ENCODE measurements around the gene ACSL3.

DNA sequence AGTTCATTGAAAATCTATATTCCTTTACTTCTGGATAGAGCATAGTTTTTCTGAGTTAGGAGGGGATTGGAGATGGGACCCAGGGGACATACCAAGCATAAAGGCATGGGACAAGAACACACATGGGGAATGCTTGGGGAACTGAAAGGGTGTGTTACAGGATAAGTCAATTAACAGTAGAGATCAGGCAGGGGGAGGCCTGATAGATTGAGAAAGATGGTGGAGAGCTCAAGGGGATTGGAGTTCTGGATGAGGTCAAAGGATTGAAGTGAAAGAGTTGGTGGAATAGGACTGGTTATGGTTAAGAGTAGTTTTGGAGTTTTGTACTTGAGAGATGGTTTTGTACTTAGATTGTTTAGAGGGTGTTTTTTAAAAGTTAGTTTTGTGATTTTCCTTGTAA, 16.1 kb downstream of the ACSL3 start:
- TF ChIP-seq TOX (CRISPR knock-in tag; IDR thresholded peaks at IDR 0.05; ENCODE audit: borderline replicate concordance) = no peak
- no peak for TF ChIP-seq ZFP30 (CRISPR knock-in tag; IDR thresholded peaks at IDR 0.05)
- no peak for TF ChIP-seq ZFP3 (CRISPR knock-in tag; IDR thresholded peaks at IDR 0.05)
- TF ChIP-seq ZNF8 (CRISPR knock-in tag; IDR thresholded peaks at IDR 0.05) = no peak
- TF ChIP-seq, protein P1, sequence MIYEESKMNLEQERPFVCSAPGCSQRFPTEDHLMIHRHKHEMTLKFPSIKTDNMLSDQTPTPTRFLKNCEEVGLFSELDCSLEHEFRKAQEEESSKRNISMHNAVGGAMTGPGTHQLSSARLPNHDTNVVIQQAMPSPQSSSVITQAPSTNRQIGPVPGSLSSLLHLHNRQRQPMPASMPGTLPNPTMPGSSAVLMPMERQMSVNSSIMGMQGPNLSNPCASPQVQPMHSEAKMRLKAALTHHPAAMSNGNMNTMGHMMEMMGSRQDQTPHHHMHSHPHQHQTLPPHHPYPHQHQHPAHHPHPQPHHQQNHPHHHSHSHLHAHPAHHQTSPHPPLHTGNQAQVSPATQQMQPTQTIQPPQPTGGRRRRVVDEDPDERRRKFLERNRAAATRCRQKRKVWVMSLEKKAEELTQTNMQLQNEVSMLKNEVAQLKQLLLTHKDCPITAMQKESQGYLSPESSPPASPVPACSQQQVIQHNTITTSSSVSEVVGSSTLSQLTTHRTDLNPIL (CRISPR knock-in tag; IDR thresholded peaks at IDR 0.05; ENCODE audit: low read depth) = no peak
- TF ChIP-seq RARB (CRISPR knock-in tag; IDR thresholded peaks at IDR 0.05) = no peak
- no peak for TF ChIP-seq ISL1 (CRISPR knock-in tag; IDR thresholded peaks at IDR 0.05)
- no peak for TF ChIP-seq CSDC2 (CRISPR knock-in tag; IDR thresholded peaks at IDR 0.05)
- TF ChIP-seq, protein P2, sequence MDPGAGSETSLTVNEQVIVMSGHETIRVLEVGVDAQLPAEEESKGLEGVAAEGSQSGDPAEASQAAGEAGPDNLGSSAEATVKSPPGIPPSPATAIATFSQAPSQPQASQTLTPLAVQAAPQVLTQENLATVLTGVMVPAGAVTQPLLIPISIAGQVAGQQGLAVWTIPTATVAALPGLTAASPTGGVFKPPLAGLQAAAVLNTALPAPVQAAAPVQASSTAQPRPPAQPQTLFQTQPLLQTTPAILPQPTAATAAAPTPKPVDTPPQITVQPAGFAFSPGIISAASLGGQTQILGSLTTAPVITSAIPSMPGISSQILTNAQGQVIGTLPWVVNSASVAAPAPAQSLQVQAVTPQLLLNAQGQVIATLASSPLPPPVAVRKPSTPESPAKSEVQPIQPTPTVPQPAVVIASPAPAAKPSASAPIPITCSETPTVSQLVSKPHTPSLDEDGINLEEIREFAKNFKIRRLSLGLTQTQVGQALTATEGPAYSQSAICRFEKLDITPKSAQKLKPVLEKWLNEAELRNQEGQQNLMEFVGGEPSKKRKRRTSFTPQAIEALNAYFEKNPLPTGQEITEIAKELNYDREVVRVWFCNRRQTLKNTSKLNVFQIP (CRISPR knock-in tag; IDR thresholded peaks at IDR 0.05; ENCODE audit: borderline replicate concordance, low read depth) = no peak
- TF ChIP-seq ZNF70 (CRISPR knock-in tag; IDR thresholded peaks at IDR 0.05) = no peak
- TF ChIP-seq GLIS3 (CRISPR knock-in tag; IDR thresholded peaks at IDR 0.05) = no peak
- no peak for TF ChIP-seq SNAI2 (CRISPR knock-in tag; IDR thresholded peaks at IDR 0.05)

Data from SK-N-SH treated with all-trans-retinoic acid at 6 μM for 48 hours (cell line).